GM19372 (cell line): Measurements from ENCODE around the gene STX8.

Source experiments
- ATAC-seq: cut with Tn5 transposase; IDR thresholded peaks from one replicate; pipeline ENCODE4 v1.9.1; 2021; ENCODE audit warnings: mild to moderate bottlenecking, low read depth, moderate library complexity; ENCODE audit not compliant: unreplicated experiment

Gene STX8

GRCh38 chr17:9200699-9201359, 374.8 kb downstream of the STX8 start:
- ATAC-seq, result peak; percentile 77
